Retina (tissue), 1 donor: Measurements from ENCODE around the gene TRPC6.
"Not testable (repeated sequence)": the region's sequence is repeated elsewhere in the genome, so short reads cannot be mapped to it uniquely, and the experiment has no call there.

ENCODE experiments used
- DNase-seq: peaks from one replicate; pipeline ENCODE4 v3.0.0-alpha.2; 2016

TRPC6 gene

GRCh38 chr11:101516546-101516945, 67.3 kb downstream of the TRPC6 start:
- peak; percentile 30 for DNase-seq

DNA sequence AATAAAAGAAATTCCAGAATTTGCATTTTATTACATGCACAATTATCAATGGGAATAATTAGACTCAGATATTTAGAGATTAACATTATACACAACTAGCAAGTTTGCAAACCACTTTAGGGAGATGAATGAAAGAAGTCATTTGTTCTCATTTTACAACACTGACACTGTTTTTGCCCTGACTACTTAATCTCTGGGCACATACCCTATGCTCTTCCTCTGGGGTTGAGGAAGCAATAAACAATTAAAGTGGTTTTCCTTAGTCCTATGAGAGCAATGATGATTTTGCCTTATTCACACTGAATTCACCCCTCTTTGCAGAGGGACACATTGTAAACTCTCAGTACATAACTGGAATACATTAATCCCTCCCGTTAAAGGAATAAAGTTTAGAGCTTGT, 72.7 kb downstream of the TRPC6 start:
- DNase-seq = no peak

GRCh38 chr11:101510591-101510990, 73.2 kb downstream of the TRPC6 start:
- no peak for DNase-seq

DNA sequence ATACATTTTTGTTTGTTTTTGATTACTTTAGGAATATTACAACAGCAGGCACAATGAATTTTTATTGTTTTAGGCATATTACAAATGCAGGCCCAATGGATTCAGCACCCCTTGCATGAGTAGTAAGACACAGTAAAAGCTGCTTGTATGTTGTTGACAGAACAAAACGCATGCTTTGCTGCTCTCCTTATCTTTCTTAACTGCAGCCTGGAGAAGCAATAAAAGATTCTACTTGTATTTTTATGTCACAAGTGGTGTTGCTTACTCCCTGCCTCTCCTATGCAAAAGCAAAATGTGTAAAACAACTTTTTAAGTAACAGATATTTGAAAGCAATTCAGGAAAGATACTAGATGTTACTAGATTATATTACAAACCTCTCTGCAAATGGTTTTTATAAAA, 73.9 kb downstream of the TRPC6 start:
- no peak for DNase-seq

DNA sequence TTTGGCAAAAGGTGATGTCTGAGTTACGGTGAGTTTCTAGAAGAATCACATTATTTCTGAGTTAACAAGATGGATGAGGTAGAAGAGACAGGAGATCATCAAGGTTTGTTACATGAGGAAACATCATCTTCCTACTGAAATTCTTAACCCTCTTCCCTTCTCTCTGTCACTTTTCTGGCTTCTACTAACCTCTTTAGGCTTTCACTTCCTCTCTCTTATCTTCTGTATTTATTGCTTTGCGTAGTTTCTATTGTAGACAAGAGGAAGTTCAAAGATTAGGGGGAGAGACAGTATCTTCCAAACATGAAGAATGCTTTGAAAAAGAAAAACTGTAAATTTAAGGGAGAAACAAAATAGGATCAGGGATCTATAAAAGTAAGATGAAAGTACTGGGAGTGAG, 75.4 kb downstream of the TRPC6 start:
- no peak for DNase-seq

DNA sequence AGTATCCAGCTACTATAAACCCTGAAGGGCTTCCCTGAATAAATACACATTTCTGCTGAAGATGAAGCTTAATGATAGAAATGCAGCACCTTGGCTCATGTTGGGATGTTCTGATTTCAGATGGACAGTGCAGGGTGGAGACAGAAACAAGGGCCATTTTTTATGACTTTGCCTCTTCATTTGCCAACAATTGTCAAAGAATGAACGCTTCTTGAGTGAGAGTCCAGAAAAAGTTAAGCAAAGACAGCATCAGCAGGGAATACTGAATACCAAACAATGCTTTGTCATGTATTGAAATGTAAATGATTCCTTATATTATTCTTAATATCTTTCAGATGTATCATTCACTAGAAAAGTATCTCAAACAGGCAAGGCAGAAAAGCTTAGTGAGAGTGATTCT, 84.9 kb downstream of the TRPC6 start:
- DNase-seq = no peak

DNA sequence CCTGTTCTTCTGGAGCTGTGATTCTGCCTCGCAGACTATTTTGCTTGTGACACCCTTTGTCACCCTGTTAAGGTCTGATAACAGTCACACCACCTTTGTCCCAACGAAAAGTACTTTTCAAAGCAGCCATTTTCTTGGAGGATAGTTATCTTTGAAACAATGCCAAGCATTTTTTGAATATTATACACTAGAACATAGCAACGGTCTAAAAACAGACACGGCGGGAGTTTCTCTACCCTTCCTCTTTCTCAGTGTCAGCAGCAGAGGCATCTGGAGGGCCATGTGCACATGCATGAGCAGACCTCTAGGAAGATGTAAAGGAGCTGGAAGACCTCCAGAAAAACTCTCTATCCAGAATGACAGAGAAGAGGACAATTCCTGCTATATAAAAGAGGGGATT, 86.5 kb downstream of the TRPC6 start:
- DNase-seq = no peak

DNA sequence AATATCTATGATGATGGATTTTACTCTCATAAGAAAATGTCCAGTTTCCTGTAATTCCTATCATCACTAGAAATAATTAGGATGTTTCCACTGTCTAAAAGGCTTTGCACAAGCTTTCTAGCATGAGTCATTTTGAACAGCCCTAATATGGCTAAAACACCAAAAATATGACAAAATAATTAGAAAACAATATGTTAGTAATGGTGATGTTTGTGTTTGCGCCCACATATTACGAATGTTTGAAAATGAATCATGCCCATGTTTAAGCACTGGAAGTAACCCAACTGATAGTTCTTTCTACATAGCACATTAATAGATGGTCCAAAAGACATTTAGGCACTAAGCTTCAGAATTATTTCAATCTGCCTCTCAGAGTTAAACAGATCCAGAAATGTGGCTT, 96.0 kb downstream of the TRPC6 start:
- DNase-seq = no peak

DNA sequence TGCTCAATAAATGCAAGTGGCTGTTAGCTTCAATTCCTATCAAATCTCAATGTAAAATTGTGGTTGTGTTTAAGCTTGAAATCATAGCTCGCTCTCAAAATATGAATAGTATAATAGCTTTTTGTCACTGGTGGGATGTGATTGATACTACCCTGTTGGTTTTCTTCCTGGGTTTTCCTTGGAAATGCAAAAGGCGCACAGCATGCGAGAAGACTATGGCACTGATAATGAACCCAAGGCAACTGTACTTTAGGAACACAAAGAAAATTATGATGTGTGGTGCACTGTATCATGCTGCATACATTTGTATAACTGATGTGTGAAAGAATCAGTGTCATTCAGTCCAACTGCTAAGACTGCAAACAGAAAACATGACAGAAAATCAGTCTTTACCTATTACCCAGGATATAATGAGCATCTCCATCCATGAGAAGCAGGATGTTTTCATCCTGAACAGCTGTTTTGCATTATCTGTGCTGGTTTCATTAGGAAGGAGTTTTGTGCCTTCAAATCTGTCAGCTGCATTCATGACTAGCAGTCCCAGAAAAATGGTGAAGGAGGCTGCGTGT, 101.2 kb downstream of the TRPC6 start:
- DNase-seq = no peak

- peak; percentile 16 for DNase-seq
Measured at GRCh38 chr11:101478587-101479369, 105.0 kb downstream of the TRPC6 start.

DNA sequence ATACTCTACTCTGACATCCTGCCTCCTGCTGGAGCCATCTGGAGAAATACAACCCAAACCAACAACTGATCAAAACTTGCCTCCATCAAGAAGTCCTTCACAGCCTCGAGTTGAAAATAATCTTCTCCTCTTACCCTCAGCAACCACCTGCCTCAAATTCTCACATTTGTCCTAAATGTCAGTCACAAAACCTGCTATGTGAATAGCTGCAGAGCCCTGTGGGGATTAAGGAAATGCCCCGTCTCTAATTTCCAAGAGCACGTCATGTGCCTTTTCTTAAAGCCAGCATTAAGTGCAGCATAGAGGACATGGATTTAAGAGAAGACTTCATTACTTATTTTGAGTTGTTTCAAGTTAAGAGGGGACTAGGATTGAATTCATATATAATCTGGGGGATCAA, 105.9 kb downstream of the TRPC6 start:
- DNase-seq = no peak

- DNase-seq = no peak
Measured at GRCh38 chr11:101476191-101476590, 107.6 kb downstream of the TRPC6 start.

DNA sequence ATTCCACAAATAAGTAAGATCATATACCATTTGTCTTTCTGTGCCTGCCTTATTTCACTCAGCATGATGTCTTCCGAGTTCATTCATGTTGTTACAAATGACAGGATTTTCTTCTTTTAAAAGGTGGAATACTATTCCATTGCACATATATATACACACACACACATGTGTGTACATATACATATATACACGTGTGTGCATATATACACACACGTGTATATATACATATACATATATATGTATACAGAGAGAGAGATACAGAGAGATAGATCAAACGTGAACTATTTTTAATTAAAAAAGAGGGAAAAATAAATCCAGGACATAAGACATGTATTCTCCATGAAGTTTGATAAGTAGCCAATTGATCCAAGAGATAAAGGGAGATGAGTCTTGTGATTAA, 108.1 kb downstream of the TRPC6 start:
- no peak for DNase-seq

DNA sequence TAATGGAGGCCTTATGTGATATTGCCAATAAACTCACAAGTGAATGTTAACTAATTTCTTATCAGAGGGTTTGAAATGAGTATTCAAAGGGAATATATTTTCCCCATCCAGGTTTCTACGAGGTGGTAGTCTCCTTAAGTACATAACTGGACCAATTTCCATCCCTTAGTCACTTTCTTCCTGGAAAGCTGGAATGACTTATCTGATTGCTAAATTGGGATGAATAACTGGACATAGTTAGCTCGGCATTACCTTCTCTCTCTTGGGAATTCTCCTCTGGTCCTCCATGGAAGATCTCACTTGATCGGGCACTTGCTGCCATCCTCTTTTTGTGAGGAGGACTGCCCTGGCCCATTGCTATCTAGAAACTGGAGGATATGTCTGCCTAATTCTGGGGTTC, 109.1 kb downstream of the TRPC6 start:
- DNase-seq = no peak

GRCh38 chr11:101470881-101471520, 112.8 kb downstream of the TRPC6 start:
- DNase-seq = no peak

DNA sequence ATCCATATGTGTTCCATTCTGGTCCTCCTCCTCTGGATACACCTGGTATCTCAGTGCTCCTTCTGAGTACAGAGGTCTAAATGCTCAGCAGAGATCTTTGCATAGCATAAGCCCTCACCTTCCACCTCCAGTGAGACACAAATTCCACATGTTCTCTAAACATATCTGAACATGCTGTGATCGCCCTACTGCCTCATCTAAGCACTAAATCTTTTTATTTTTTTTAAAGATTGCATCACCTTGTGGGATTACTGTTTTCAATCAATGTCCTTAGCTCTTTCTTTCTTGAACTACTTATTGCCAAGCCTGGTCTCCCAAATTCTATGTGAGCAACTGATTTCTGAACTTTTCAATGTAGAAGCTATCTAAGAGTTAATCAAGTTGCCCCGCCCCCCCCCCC, 113.4 kb downstream of the TRPC6 start:
- no peak for DNase-seq

DNA sequence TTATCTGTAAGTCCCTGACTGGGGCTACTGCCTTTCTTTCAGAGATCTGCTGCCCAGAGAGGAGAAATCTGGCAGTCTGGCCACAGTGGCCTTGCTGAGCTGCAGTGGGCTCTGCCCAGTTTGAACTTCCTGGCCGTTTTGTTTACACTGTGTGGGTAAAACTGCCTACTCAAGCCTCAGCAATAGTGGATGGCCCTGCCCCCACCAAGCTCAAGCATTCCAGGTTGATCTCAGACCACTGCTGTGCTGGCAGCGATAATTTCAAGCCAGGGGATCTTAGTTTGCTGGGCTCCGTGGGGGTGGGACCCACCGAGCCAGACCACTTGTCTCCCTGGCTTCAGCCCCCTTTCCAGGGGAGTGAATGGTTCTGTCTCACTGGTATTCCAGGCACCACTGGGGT, 117.5 kb downstream of the TRPC6 start:
- DNase-seq = no peak

DNA sequence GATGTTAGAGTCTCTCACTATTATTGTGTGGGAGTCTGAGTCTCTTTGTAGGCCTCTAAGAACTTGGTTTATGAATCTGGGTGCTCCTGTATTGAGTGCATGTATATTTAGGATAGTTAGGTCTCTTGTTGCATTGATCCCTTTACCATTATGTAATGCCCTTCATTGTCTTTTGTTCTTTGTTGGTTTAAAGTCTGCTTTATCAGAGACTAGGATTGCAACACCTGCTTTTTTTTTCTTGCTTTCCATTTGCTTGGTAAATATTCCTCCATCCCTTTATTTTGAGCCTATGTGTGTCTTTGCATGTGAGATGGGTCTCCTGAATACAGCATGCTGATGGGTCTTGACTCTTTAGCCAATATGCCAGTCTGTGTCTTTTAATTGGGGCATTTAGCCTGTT, 119.4 kb downstream of the TRPC6 start:
- DNase-seq = not testable (repeated sequence)

GRCh38 chr11:101459020-101459419, 124.8 kb downstream of the TRPC6 start:
- DNase-seq = no peak

GRCh38 chr11:101458161-101458560, 125.6 kb downstream of the TRPC6 start:
- no peak for DNase-seq

DNA sequence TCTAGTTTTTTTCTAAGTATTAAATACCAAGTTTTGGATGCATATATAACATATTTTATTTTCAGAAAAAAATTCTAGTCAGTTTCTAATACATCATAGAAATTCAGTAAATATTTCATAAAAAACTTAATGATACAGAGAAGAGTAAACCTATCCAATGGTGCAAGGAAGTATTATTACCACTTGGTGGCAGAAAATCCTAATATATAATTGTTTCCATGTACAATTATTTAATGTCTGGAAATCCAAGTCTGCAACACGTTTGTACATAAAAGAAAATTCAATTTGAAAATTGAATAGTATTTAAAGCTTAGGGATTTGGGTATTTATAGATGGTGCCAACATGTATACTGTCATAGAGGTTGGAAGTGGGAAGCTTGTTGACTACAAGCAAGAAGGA, 127.0 kb downstream of the TRPC6 start:
- DNase-seq = no peak

- no peak for DNase-seq
Measured at GRCh38 chr11:101453682-101454081, 130.1 kb downstream of the TRPC6 start.

DNA sequence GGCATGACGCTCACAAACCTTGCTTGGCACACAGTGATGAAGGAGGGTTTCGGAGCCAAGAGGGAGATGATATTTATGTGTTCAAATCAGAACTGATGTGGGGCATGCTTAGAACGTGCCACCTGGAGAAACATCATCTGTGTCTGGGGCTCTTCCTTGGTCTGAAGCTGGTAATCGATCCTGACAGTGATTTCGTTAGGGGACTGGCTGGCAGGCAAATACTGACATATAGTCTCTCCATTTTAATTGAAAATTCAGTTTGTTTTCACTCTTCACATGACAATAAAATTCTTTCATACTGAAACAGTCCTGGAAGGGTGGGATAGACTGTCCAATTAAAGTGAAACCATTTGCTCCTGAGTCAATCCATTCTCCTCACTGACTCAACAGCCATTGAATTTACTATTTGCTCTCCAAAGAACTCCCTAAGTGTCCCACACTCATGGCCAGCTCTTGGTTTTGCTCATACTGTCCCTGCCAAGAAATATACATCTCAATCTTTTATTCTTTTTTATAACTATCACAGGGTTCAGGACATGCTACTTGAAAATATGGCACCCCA, 134.8 kb downstream of the TRPC6 start:
- no peak for DNase-seq

GRCh38 chr11:101446726-101447125, 137.1 kb downstream of the TRPC6 start:
- no peak for DNase-seq
